Measurements from ENCODE around the gene ARL15. TPM values are rescaled to one million over a fixed set of nuclear protein-coding genes. Genes with fewer than 3 reads are reported as not detected.

Gene ARL15
- total and polyA plus RNA-seq, 9 of the 15 experiments (the other 6 are each of a cell fraction or from before 2014, with no cell fraction given) = 18.5 to 80.4 (median 57.0) TPM

GRCh38 chr5:53902296-53902907 is 408.0 kb downstream of the ARL15 start:
- TF ChIP-seq NCOA2 (IDR thresholded peaks at IDR 0.05; ENCODE audit: partially characterized antibody in 2 of 2) = no peak
- no peak for TF ChIP-seq ZC3H11A (IDR thresholded peaks at IDR 0.05; ENCODE audit: low read depth, low read length)
- TF ChIP-seq TGIF2 (CRISPR knock-in tag; IDR thresholded peaks at IDR 0.05) = no peak
- no peak for TF ChIP-seq ASH1L (IDR thresholded peaks at IDR 0.05; ENCODE audit: borderline replicate concordance, low read depth, partially characterized antibody)
- no peak for TF ChIP-seq TEAD2 (tag; IDR thresholded peaks at IDR 0.05)
- no peak for TF ChIP-seq ZBTB5 (IDR thresholded peaks at IDR 0.05)
- TF ChIP-seq FUS (optimal IDR thresholded peaks at IDR 0.05; ENCODE audit: low read depth, low read length) = no peak
- no peak for TF ChIP-seq LEF1 (IDR thresholded peaks at IDR 0.05)
- TF ChIP-seq ZBTB1 (CRISPR knock-in tag; IDR thresholded peaks at IDR 0.05; ENCODE audit: borderline replicate concordance, low read depth) = no peak
- no peak for TF ChIP-seq SMARCA5 (IDR thresholded peaks at IDR 0.05)
- no peak for TF ChIP-seq ZKSCAN8 (CRISPR knock-in tag; IDR thresholded peaks at IDR 0.05)
- no peaks in the 10 kb centered on the region for H3K9me1 ChIP-seq (ENCODE audit: control insufficient read depth, insufficient read depth, low read length)
- H3K9ac ChIP-seq (ENCODE audit: insufficient read depth in 1 of 2, low read depth in 2 of 2, low read length in 2 of 2) = no peak overlapping the region
- no peaks in the 10 kb centered on the region for H3K4me1 ChIP-seq (replicated peaks in 1 of 2; ENCODE audit: control insufficient read depth in 2 of 2, insufficient read depth in 2 of 2, low read length in 2 of 2)
- H3K27ac ChIP-seq (ENCODE audit: extremely low read depth, low read depth, low read length) = no peak overlapping the region
- no peak for ATAC-seq
- H4K20me1 ChIP-seq (replicated peaks; ENCODE audit: control insufficient read depth, insufficient read depth, low read length) = no peaks in the 10 kb centered on the region
- H3K9me3 ChIP-seq (replicated peaks; ENCODE audit: control insufficient read depth, insufficient read depth, low read depth, low read length) = no peaks in the 10 kb centered on the region
- no TSS peak for BruUV-seq (replicated peaks)
- WGBS (ENCODE audit: insufficient coverage, low coverage, missing lambda C conversion rate) = 92% methylated on average over 6 of the region's 6 CpGs
- ChIA-PET CTCF (ENCODE audit: low intra/inter-chr PET ratio) (no interaction called here), POLR2A (interaction anchor here (1.1 kb wide), 2 partner anchors 11 to 16 kb away, joined by 3 to 6 read pairs; no protein-coding TSS in a partner anchor)
- H2AFZ ChIP-seq (ENCODE audit: low read depth, low read length) = no peak overlapping the region
- no peak for FAIRE-seq
- no peak for DNase-seq (ENCODE audit: extremely low read depth in 1 of 4, low spot score in 3 of 4)
- H3K27me3 ChIP-seq (ENCODE audit: control insufficient read depth in 2 of 2, insufficient read depth in 2 of 2, low read length in 2 of 2) = no peaks in the 10 kb centered on the region
- intact Hi-C loops (cut with micrococcal nuclease) (no loop called here), in situ Hi-C loops (cut with MboI) (no loop called here)
- H3K4me2 ChIP-seq (ENCODE audit: insufficient read depth, low read length) = no peak overlapping the region
- H3K79me2 ChIP-seq (ENCODE audit: control insufficient read depth, insufficient read depth, low read length) = no peaks in the 10 kb centered on the region
- H3K4me3 ChIP-seq = no peak overlapping the region
- H3K36me3 ChIP-seq (ENCODE audit: control insufficient read depth, insufficient read depth, low read length) = no peaks in the 10 kb centered on the region; the same call in 2 of the 3 replicates

Measured in K562 (cell line).